T-helper 2 cell treated with Interferon-gamma antibody and Interleukin-4, amounts not matched to agents 100 ng/mL and 5 ng/mL, for 36 hours (primary cell): ENCODE data around the gene RNU1-2. TPM values are rescaled to one million over a fixed set of nuclear protein-coding genes. Genes with fewer than 3 reads are reported as not detected.
"Not testable (repeated sequence)": the region's sequence is repeated elsewhere in the genome, so short reads cannot be mapped to it uniquely, and the experiment has no call there.

ENCODE experiments used
- intact Hi-C: fragments of 100-400 bp; cut with micrococcal nuclease; formaldehyde crosslinking; loops from one replicate; pipeline ENCODE4 v1.15.1; 2023
- total RNA-seq: library from RNA; stranded (reverse); gene quantifications from 2 replicates; pipeline ENCODE4 v1.2.3, GENCODE V29; 2022

Gene RNU1-2
- total RNA-seq, 1 donor from 2014 or later, result 2,343 TPM

DNA sequence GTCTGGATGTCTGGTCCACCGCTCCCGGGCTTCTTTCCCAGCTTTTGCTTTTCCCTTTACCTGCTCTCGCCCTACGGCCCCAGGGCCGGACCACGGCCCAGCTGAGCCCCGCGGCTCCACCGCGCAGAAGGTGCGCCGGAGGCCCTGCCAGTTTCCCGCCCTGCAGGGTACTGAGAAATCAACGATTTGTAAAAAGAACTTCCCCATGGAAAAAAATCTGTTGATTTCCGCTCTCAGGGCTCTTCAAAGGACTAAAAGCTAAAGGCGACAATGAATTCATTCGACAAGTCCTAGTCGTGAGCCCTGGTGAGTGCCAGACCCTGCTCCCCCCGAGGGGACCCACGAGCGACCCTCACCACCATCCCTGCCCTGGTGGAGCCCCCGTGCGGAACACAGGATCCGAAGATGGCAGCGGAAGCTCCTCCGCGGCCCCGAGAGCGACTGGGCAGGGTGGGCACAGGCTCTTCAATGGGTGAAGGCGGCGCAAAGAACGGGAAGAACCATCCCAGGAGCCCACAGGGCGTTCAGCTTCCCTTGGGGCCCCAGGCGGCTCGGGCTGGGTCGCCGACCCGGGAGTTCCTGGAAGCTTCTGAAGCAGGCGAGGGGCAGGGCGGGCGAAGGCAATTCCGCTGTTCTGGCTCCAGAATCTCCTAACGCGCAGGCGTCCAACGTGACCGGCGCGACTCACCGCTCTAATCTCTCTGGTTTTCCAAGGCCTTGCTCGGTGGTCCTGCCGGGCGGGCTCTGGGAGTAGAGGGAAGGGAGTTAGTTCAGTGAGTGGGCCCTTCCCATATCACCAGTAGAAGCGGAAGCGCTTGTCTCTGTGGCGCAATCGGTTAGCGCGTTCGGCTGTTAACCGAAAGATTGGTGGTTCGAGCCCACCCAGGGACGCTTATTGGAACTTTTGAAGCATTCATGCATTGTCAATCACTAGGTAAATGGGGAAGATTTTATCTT, 6.6 kb upstream of the RNU1-2 start:
- intact Hi-C loops, result no loop called here

DNA sequence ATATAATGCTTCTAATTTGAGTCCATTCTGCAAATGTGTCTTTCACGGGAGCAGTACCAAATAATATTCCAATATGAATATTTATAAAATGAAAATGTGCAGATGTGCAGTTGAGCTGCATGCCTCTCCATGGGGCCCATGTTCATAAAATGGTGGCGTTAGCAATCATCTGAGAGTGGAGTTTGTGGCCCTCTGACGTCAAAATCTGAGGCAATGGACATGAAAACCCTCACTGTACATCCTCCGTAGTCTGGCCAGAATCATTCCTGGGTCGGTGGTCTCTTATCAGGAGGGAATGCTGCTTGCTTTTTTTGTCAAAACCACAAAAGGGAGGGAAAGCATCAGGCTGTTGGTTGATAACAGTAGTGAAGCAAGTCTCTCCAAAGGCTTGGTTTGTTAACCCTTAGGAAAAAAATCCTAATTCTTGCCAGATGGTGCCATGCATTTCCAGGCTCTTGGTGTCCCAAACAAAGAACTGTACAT, 5.2 kb upstream of the RNU1-2 start:
- intact Hi-C loops, result not testable (repeated sequence)

DNA sequence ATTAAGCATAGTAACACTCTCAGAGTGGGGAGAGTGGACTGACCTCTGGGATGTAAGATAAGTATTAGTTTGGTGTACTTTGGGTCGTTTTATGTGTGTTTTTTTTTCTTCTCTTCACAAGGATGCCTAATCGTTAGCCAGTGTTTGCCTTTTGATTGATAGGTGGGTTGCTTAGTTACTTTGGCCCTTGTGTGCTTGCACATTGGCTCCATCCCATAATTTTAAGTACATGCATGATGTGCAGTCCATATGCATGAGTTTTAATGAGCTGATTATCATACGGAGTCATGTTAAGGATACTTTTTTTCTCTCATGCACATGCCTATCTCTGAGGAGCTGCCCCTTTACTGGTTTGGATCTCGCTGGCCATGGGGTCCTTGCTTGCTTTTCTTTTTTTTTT, 4.7 kb upstream of the RNU1-2 start:
- intact Hi-C loops, result not testable (repeated sequence)

DNA sequence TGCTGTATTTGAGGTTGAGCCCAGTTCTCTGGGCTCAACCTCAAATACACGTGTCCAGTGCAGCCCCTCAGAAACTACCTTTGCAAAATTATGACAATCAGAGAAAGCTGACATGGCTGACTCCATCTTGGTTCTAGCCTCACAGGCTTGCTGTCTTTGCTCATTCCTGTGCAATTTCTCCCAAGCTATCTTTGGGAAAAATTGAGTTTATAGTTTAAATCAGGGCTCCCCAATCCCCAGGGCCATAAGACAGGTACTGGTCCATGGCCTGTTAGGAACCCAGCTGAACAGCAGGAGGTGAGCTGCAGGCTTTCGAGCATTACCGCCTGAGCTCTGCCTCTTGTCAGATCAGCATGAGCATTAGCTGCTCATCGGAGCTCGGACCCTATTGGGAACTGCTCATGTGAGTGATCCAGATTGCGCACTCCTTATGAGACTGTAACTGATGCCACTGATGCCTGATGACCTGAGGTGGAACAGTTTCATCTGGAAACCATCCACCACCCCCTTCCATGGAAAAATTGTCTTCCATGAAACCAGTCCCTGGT, 2.7 kb upstream of the RNU1-2 start:
- intact Hi-C loops, result not testable (repeated sequence)

DNA sequence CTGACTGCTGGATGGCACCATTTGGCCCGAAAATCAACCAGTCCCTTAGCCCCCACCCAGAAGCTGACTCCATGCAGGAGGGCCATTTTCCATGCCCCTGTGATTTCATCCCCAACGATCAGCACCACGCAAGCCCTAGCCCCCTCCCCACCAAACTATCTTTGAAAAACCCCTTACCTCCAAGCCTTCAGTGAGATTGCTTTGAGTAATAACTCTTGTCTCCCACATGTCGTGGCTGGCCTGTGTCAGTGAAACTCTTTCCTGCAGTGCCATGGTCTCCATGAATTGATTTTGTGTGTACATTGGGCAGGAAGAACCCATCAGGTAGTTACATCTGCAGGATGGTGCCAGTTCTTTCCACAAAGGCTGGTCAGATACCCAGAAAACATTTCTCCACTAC, 2.0 kb upstream of the RNU1-2 start:
- intact Hi-C loops, result not testable (repeated sequence)

DNA sequence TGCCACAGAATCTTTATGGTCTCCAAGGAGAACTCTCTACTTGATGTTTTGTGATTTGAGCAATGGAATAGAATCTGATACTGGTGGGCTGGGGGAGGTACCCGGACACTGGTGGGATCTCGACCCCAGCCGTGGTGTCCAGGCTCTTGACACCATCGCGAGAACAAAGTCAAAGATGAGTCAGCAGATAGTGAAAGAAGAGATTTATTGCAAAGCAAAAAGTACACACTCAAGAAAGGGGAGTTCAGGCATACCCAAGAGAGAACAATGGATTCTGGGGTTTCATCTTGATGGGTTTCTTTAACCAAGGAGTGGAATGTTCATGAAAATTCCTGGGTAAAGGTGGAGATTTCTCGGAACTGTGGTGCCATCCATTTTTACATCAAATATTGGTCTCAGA, 1.4 kb upstream of the RNU1-2 start:
- intact Hi-C loops, result not testable (repeated sequence)

DNA sequence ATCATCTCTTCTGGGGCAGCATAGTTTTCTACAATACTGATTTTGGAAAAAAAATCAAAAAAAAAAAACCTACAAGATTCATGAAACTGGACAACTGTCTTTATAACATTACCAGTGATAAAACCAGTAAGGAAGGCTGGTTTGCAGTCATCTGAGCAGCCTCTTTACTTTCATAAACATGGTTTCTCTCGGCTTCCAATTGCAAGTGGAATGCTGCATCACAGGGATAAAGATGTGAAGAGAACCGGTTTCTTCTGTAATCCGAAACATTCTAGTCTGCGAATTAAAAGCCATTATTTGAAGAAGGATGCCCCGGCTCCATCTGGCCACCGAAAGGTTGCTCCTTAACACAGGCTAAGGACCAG, 565 bp upstream of the RNU1-2 start:
- intact Hi-C loops, result not testable (repeated sequence)

DNA sequence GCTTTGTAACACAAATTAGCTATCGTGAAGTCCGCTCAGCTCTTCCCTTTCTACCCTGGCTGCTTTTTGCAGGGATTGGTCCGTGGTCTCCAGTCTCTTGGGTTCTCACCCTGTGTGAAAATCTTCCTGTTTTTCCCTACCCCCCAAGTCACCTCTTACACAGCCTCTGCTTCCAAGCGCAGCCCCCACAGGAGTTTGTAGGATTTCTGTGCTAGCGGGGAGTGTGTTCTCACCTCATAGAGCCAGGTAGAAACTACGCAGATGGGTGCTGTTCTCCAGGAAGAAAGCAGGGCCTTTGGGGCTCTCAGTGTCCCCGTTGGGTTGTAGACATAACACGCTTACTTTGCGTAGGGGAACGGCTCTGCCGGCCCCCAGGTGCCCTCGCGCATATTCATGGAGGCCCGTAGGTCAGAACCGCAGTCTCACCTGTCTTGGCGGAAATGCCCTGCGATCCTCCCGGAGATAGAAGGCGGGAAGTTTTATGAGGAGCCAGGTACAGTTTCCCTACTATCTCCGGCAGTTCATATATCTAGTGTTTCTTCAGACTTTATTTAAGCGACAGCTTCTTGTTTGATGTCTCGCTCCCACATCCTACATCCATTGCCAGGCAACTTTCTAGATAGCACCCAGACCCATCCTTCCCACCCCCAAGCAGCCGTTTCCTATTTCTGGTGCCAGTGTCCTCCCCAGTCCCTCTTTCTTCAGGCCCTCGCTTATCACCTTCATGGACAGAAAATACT, 706 bp downstream of the RNU1-2 start:
- intact Hi-C loops, result loop anchor here (1.0 kb wide), 1 partner anchor 8 kb away; no protein-coding TSS in a partner anchor

DNA sequence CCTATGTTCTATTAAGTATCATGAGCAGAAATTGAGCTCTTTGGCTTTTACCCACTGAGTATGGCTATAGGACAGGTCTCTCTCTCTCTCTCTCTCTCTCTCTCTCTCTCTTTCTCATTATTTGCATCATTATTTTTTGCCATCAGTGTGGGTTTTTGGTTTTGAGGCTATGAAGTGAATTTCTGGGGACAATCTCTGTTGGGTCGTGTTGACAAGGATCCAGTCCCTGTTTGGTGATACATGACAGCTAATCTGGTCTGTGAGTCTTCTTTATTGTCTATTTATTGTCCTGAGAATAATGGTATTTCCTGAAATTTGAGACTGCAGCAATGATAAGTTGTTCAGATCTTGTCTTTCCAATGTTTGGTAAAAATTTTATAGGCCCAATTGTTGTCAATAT, 1.9 kb downstream of the RNU1-2 start:
- intact Hi-C loops, result not testable (repeated sequence)

DNA sequence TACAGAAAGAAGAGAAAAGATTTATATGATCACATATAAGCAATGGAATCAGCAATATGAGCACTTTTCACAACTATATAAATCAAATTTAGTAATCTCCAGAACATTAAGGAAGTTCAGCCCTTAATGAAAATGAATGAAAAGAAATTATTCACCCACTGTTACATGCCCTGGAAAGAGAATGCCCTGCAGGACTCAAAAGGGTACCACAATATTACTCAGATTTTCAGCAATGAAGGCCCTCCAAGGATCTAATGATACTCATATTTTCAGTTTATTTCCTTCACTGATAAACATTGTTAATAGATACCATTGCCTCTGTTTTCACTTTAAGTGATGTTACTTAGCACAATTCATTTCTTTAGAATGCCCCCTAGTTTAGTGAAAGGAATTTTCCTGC, 2.5 kb downstream of the RNU1-2 start:
- intact Hi-C loops, result not testable (repeated sequence)

DNA sequence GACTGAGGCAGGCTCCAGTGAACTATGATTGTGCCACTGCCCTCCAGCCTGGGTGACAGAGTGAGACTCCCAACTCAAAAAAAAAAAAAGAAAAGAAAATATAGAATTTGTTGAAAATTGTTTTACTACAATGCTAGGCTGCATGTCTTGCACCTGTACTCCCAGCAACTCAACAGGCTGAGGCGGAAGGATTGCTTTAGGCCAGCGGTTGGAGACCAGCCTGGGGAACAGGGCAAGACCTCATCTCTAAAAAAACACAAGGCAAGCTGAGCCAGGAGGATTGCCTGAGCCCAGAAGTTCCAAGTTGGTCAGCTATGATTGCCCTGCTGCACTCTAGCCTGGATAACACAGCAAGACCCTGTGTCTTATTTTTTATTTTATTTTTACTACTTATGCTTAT, 3.2 kb downstream of the RNU1-2 start:
- intact Hi-C loops, result not testable (repeated sequence)

DNA sequence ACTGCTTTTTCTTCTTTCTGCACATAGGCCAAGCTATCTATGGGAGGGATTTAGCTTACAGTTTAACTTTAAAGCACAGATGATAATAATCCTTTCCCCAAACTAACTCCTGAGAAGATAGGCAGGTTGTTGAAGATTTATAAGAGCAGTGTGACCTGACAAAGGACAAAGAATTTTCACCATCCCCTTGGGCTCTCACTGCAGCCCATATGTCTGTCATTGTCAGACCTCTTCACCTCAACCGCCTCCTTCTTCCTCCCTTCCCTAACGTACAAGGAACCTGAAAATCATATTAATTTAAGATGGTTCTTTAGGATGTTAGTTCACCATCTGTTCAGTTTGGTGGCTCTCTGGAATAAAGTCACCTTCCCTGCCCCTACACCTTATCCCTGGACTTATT, 5.0 kb downstream of the RNU1-2 start:
- intact Hi-C loops, result no loop called here

DNA sequence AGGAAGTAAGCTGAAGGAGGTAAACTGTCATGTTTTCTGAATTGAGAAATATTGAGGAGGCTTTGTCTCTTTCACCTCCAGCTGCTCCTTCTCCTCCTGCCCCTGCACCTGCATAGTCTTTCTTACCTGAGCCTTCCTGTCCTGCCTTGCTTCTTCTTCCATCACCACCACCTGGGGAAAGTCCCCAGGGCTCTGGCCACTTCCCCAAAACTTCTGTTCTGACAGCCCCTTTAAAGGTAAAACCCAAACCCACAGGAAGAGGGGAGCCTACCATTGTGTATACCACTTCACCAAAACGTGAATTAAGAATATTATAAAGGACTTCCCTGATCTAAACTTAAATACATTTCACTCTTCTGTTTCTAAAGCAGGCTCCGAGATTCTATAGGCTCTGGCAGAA, 5.6 kb downstream of the RNU1-2 start:
- intact Hi-C loops, result not testable (repeated sequence)

DNA sequence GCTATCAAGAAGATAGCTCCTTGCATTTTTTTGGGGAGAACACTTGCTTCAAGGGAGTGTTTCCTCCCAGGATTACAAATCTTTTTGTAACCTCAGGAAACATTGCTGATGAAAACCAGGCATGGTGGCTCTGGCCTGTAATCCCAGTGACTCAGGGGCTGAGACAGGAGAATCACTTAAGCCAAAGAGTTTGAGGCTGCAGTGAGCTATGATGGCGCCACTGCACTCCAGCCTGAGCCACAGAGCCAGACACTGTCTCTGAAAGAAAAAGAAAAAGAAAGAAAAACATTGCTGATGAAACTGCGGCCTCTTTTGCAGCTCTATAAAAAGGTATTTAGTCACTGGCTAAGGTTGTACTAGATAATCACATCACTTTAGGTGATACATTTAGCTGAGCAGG, 7.3 kb downstream of the RNU1-2 start:
- intact Hi-C loops, result no loop called here

DNA sequence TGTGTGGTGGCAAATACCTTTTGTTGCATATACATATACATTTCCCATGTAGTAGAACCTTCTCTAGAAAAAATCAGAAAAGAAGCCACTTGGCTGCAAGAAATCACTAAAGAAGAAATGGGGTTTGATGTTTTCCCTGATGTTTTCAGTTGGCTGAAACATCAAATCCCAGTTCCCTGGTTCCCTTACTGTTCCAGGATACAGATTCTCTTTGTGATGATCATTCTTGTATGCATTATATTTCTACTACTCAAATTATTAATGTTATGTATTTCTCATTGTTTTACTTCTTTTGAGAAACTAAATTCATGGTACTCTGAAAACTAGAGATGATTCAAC, 7.6 kb downstream of the RNU1-2 start:
- intact Hi-C loops, result no loop called here

DNA sequence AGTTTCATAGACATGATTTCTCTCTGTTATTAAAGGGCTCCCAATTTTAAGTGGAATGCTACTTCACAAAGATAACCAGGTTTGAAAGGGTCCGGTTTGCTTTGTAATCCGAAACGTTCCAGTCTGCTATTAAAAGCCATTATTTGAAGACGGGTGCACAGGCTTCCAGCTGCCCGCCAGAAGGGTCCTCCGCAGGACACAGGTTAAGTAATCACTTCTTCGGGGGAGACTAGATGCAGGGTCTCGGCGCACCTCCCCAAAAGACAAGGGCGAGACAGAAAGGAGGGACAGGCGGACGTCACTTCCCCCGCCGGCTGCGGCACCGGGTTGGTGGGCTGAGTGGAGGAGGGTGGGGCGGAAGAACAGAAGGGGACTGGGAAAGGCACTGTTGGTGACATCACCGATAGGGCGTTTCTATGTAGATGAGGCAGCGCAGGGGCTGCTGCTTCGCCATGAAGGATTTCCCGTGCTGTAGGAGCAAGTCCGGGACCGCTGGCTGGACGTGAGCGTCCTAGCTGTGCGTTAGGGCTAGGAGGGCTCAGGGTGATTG, 8.9 kb downstream of the RNU1-2 start:
- intact Hi-C loops, result loop anchor here (1.0 kb wide), 2 partner anchors 8 to 9 kb away; no protein-coding TSS in a partner anchor

DNA sequence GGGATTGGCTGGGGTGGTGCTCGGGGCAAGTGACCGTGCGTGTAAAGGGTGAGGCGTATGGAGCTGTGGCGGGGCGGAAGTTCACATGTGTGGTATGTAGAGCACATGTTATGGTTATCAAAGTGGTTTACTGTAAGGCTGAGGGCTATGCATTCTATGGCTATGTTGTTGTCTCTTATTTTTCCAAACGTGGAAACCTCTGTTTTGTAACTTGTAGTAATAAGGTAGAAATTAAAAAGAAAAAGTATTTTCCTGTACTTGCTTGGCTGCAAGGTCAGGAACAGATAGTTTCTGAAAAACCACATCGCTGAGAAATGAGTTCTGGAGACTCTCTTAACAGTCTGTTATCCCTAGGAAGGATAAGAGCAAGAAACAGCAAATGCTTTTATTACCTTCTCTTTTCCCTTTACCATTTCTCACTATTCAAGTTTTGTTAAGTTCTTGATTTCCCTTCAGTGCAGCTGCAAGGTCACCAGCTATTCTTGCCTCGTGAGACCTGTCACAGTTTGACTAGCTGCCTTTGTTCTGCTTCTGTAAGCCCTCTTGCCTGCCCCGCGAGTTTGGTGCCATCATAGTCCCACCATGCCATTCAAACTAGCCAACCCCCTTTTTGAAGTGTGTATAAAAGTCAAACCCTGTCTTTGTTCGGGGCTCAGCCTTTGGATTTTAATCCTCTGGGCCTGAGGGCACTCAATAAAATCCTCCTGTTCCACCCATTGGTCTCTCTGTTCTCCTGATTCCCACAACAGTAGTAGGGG, 9.5 kb downstream of the RNU1-2 start:
- intact Hi-C loops, result loop anchor here (1.0 kb wide), 1 partner anchor 8 kb away; no protein-coding TSS in a partner anchor

DNA sequence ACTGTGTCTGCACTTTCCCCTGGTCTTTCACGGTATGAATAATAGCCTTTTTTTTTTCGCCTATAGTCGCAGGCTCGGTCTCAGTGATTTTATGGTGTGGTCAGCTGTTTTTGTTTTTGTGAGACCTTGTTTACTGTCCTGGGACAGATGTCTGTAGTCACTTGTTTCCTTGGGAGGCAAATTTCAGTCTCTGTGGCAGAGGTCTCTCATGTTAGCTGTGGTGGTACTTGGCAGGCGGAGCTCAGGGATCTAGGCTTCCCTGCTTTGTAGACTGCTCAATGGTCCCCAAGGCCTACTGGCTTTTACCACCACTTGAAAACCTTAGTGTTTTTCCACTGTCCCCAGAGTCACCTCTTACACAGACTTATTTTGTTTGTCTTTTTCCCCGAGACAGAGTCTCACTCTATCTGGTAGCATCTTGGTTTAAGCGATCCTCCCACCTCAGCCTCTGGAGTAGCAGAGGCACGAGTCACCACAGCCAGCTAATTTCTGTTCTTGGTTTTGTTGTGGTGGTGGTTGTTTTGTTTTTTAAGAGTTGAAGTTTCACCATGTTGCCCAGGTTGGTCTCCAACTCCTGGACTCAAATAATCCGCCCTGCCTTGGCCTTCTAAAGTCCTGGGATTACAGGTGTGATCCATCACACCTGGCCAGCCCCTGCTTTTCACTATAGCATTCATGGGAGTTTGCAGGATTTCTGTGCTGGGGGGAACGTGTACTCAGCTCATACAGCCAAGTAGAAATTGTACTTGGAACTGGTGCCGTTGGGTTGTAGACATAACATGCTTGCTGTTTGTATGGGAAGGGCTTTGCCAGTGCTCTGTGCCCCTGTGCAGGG, 10.3 kb downstream of the RNU1-2 start:
- intact Hi-C loops, result loop anchor here (1.0 kb wide), 1 partner anchor 7 kb away; no protein-coding TSS in a partner anchor

DNA sequence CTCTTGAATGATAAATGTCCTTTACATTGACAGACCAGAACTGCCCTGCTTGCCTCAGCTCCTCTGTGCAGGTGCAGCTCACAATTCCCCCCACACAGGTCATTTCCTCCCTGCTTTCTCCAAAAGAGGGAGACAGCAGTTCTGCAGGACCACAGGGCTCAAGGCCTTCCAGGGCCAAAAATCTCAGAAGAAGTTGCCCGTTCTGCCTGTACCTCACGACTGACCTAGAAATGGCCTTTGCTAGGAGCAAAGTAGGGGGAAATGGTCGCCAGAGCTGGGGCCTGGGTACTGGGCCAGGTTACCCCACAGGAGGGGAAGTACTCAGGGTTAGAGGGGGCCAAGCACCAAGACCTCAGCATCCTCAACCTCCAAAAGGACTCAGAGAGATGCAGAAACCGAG, 11.1 kb downstream of the RNU1-2 start:
- intact Hi-C loops, result no loop called here
